Measurements from ENCODE around the gene SUPT4H1.
"Not testable (repeated sequence)": the region's sequence is repeated elsewhere in the genome, so short reads cannot be mapped to it uniquely, and the experiment has no call there.

SUPT4H1 gene

GRCh38 chr17:58398574-58399266 is 46.7 kb upstream of the SUPT4H1 start:
- no peak overlapping the region for H3K4me2 ChIP-seq (ENCODE audit: low read length)
- no peak overlapping the region for H3K27ac ChIP-seq (ENCODE audit: low read length)
- H4K20me1 ChIP-seq (ENCODE audit: insufficient read depth, low read length) = no peaks in the 10 kb centered on the region
- no peak overlapping the region for H3K4me3 ChIP-seq (ENCODE audit: low read length)
- H2AFZ ChIP-seq (ENCODE audit: low read depth, low read length) = no peak overlapping the region
- H3K9me3 ChIP-seq (ENCODE audit: insufficient read depth, low read length) = no peaks in the 10 kb centered on the region
- no peak overlapping the region for H3K9ac ChIP-seq (ENCODE audit: low read length)
- peaks cover 47% of the 10 kb centered on the region for H3K27me3 ChIP-seq (ENCODE audit: low read depth, low read length)
- H3K36me3 ChIP-seq (replicated peaks; ENCODE audit: low read depth, low read length) = no peaks in the 10 kb centered on the region
- no peaks in the 10 kb centered on the region for H3K4me1 ChIP-seq (ENCODE audit: low read length)
- no peaks in the 10 kb centered on the region for H3K79me2 ChIP-seq (ENCODE audit: low read length)
- TF ChIP-seq CTCF (IDR thresholded peaks at IDR 0.05; ENCODE audit: low read depth, low read length) = no peak
- no peak for TF ChIP-seq EZH2phosphoT487 (IDR thresholded peaks at IDR 0.05; ENCODE audit: low read depth)

DNA sequence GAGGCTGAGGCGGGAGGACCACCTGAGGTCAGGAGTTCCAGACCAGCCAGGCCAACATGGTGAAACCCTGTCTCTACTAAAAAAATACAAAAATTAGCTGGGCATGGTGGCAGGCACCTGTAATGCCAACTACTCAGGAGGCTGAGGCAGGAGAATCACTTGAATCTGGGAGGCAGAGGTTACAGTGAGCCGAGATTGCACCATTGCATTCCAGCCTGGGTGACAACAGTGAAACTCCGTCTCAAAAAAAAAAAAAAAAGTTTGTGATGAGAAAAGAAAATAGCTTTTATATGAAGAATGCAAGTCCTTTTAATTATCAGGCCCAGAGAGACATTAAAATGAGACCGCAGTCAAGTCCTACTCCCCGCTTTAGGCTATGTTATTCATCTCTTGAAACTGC is 45.4 kb upstream of the SUPT4H1 start:
- H3K79me2 ChIP-seq (ENCODE audit: low read length); H3K9ac ChIP-seq (ENCODE audit: low read length); H3K9me3 ChIP-seq (ENCODE audit: insufficient read depth, low read length); H4K20me1 ChIP-seq (ENCODE audit: insufficient read depth, low read length); H3K4me1 ChIP-seq (ENCODE audit: low read length); H3K36me3 ChIP-seq (replicated peaks; ENCODE audit: low read depth, low read length); H2AFZ ChIP-seq (ENCODE audit: low read depth, low read length); H3K27ac ChIP-seq (ENCODE audit: low read length); H3K4me2 ChIP-seq (ENCODE audit: low read length); H3K4me3 ChIP-seq (ENCODE audit: low read length): not testable (repeated sequence)
- peaks cover 46% of the 10 kb centered on the region for H3K27me3 ChIP-seq (ENCODE audit: low read depth, low read length)

- Histone ChIP-seq H3K9ac (ENCODE audit: low read length) (no peak overlapping the region), H3K27me3 (ENCODE audit: low read depth, low read length) (peaks cover 42% of the 10 kb centered on the region), H4K20me1 (ENCODE audit: insufficient read depth, low read length) (no peaks in the 10 kb centered on the region), H3K9me3 (ENCODE audit: insufficient read depth, low read length) (no peaks in the 10 kb centered on the region), H3K4me3 (ENCODE audit: low read length) (no peak overlapping the region), H3K4me2 (ENCODE audit: low read length) (no peak overlapping the region), H3K36me3 (replicated peaks; ENCODE audit: low read depth, low read length) (no peaks in the 10 kb centered on the region), H2AFZ (ENCODE audit: low read depth, low read length) (no peak overlapping the region), H3K79me2 (ENCODE audit: low read length) (no peaks in the 10 kb centered on the region), H3K4me1 (ENCODE audit: low read length) (no peaks in the 10 kb centered on the region), H3K27ac (ENCODE audit: low read length) (no peak overlapping the region)
- no peak for TF ChIP-seq EZH2phosphoT487 (IDR thresholded peaks at IDR 0.05; ENCODE audit: low read depth)
- no peak for TF ChIP-seq CTCF (IDR thresholded peaks at IDR 0.05; ENCODE audit: low read depth, low read length)
Observed at GRCh38 chr17:58396173-58396572, 44.2 kb upstream of the SUPT4H1 start.

DNA sequence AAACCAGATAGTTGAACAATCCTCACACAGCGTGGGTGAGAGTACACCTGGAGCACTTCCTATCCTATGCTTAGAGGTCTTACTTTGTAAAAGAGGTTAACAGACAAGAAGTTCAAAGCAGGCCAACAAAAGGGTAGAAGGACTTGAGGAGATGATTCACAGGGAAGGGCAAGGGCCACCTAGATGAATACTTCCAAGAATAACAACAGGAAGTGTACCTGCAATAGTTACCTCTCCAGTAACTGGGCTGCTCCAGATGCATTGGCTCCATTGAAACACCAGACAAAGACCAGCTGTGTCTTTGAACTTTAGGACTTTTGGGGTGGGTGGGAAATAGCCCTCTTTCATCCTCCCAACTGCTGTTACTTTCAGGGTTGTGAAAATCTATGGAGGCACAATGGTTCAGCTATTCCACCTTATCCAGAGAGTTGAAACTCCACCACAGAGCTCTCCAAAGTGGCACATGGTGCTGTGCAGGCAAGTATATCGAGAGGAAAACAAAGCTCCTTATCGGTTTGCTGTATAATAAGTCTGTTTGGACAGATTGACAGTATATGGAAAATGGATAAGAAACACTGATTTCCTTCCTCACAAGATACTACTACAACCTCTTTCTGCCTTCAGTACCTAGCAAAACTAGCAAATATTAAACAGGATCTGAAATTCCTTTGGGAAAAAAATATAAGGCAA is 42.7 kb upstream of the SUPT4H1 start:
- H3K27ac ChIP-seq (ENCODE audit: low read length) = no peak overlapping the region
- H3K9me3 ChIP-seq (ENCODE audit: insufficient read depth, low read length) = no peaks in the 10 kb centered on the region
- H4K20me1 ChIP-seq (ENCODE audit: insufficient read depth, low read length) = no peaks in the 10 kb centered on the region
- no peak overlapping the region for H3K4me3 ChIP-seq (ENCODE audit: low read length)
- peaks cover 37% of the 10 kb centered on the region for H3K27me3 ChIP-seq (ENCODE audit: low read depth, low read length)
- H3K4me1 ChIP-seq (ENCODE audit: low read length) = no peaks in the 10 kb centered on the region
- no peaks in the 10 kb centered on the region for H3K79me2 ChIP-seq (ENCODE audit: low read length)
- H2AFZ ChIP-seq (ENCODE audit: low read depth, low read length) = no peak overlapping the region
- no peak overlapping the region for H3K9ac ChIP-seq (ENCODE audit: low read length)
- H3K36me3 ChIP-seq (replicated peaks; ENCODE audit: low read depth, low read length) = no peaks in the 10 kb centered on the region
- no peak overlapping the region for H3K4me2 ChIP-seq (ENCODE audit: low read length)
- no peak for TF ChIP-seq EZH2phosphoT487 (IDR thresholded peaks at IDR 0.05; ENCODE audit: low read depth)
- no peak for TF ChIP-seq CTCF (IDR thresholded peaks at IDR 0.05; ENCODE audit: low read depth, low read length)

Data from OCI-LY3 (cell line).